Measurements from ENCODE around the gene ICE2.

The ICE2 gene

DNA sequence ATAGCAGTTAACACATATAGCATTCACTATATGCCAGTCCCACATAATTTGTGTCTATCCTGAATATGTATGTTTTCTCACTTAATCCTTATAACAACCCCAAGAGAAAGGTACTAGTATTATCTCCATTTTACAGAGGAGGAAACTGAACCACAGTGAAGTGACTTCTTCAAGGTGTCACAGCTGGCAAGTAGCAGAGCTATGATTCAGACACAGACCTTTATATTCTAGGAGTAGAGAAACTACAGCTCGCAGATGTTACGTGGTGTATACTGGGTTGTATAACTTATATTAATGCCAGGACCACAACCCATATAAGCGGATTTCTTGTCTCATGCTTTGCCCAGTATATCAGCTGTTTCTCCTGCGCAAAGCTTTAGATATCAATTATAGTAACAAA, 29.5 kb upstream of the ICE2 start:
- WGBS, result no CpG with 5 or more reads among the region's 4 CpGs
- Histone ChIP-seq H3K18ac (ENCODE audit: low read depth in 1 of 2, low read length in 2 of 2) (no peak overlapping the region), H3K14ac (ENCODE audit: low read length in 2 of 2) (no peak overlapping the region), H3K27me3 (ENCODE audit: control insufficient read depth in 1 of 2, insufficient read depth in 1 of 2, low read length in 2 of 2) (peaks cover 0 to 1% of the 10 kb centered on the region in 2 experiments), H2BK15ac (ENCODE audit: low read depth, poor library complexity, severe bottlenecking) (no peak overlapping the region), H3K4me2 (ENCODE audit: low read length, poor library complexity, severe bottlenecking) (no peak overlapping the region), H3K9me3 (ENCODE audit: control insufficient read depth, low read length) (no peaks in the 10 kb centered on the region), H4K91ac (ENCODE audit: low read length) (no peak overlapping the region), H3K4ac (ENCODE audit: low read depth in 1 of 2, low read length in 2 of 2) (no peak overlapping the region), H3K79me1 (replicated peaks; ENCODE audit: low read length, poor library complexity, severe bottlenecking) (no peaks in the 10 kb centered on the region), H2BK12ac (ENCODE audit: low read length in 2 of 2) (no peak overlapping the region), H3K23ac (ENCODE audit: low read length in 2 of 2) (no peak overlapping the region), H3K36me3 (ENCODE audit: control insufficient read depth in 1 of 2, insufficient read depth in 2 of 2, low read depth in 1 of 2, low read length in 2 of 2) (peaks cover 0 to 33% of the 10 kb centered on the region in 2 experiments), H2BK120ac (ENCODE audit: low read depth, low read length) (no peak overlapping the region), H3K4me3 (ENCODE audit: insufficient read depth in 1 of 2, low read depth in 1 of 2, low read length in 2 of 2) (no peak overlapping the region), H3K9ac (ENCODE audit: low read length) (peak overlapping the region; percentile 46), H3K27ac (ENCODE audit: low read length, poor library complexity, severe bottlenecking) (no peak overlapping the region), H2BK5ac (ENCODE audit: low read depth, low read length, poor library complexity, severe bottlenecking) (no peak overlapping the region), H2AK5ac (ENCODE audit: low read length, severe bottlenecking) (no peak overlapping the region), H2AFZ (ENCODE audit: low read depth, low read length) (no peak overlapping the region), H4K8ac (ENCODE audit: low read length) (no peak overlapping the region), H3K4me1 (ENCODE audit: control insufficient read depth, insufficient read depth, low read depth, low read length) (no peaks in the 10 kb centered on the region)
- no peak for DNase-seq

DNA sequence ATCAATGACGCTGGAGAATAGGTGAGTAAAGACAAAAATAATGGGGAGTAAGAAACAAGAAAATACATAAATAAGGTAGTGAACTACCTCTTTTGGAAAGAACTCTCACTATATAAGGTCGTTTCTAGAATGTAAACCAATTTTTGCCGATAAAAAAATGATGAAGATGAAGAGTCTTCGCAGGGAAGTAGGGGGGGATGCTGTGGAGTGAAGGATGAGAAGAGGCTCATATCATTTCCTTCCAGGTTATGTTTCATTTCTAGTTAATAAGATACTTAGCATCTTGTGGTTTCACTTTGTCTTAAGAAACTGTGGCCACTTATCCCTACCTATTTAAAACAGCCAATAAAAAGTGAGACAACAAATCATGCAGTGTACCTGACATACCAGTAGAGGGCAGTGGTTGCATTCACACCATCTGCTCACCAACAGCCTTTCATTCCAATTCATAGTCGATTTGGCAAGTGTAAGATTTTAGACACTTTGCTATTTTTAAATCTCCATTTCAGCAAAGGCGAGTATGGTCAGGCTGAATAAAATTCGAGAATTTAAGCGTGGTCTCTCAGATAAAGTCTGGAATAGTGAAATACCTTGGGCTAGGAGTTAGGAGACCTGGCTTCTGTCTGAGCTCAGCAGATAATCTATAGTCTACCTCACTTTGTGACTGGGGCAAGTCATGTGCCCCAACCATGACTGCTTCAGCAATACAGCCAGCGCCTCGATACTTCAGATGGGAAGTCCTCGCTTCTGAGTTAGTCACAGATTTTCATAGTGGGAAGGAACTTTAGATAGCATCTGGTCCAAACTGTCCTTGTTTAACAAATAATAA, 28.9 kb upstream of the ICE2 start:
- H3K79me1 ChIP-seq (replicated peaks; ENCODE audit: low read length, poor library complexity, severe bottlenecking), result no peaks in the 10 kb centered on the region
- no peak overlapping the region for H3K4me3 ChIP-seq (ENCODE audit: insufficient read depth in 1 of 2, low read depth in 1 of 2, low read length in 2 of 2)
- H2BK120ac ChIP-seq (ENCODE audit: low read depth, low read length), result no peak overlapping the region
- no peak overlapping the region for H2BK5ac ChIP-seq (ENCODE audit: low read depth, low read length, poor library complexity, severe bottlenecking)
- no peak overlapping the region for H2BK12ac ChIP-seq (ENCODE audit: low read length in 2 of 2)
- H3K4ac ChIP-seq (ENCODE audit: low read depth in 1 of 2, low read length in 2 of 2), result no peak overlapping the region
- no peak overlapping the region for H4K91ac ChIP-seq (ENCODE audit: low read length)
- no peak overlapping the region for H2AK5ac ChIP-seq (ENCODE audit: low read length, severe bottlenecking)
- H2AFZ ChIP-seq (ENCODE audit: low read depth, low read length), result no peak overlapping the region
- no peak overlapping the region for H3K18ac ChIP-seq (ENCODE audit: low read depth in 1 of 2, low read length in 2 of 2)
- no peak overlapping the region for H3K4me2 ChIP-seq (ENCODE audit: low read length, poor library complexity, severe bottlenecking)
- H3K4me1 ChIP-seq (ENCODE audit: control insufficient read depth, insufficient read depth, low read depth, low read length), result no peaks in the 10 kb centered on the region
- H3K27ac ChIP-seq (ENCODE audit: low read length, poor library complexity, severe bottlenecking), result no peak overlapping the region
- H3K23ac ChIP-seq (ENCODE audit: low read length in 2 of 2), result no peak overlapping the region
- peaks cover 0 to 31% of the 10 kb centered on the region in 2 experiments for H3K36me3 ChIP-seq (ENCODE audit: control insufficient read depth in 1 of 2, insufficient read depth in 2 of 2, low read depth in 1 of 2, low read length in 2 of 2)
- H2BK15ac ChIP-seq (ENCODE audit: low read depth, poor library complexity, severe bottlenecking), result no peak overlapping the region
- H4K8ac ChIP-seq (ENCODE audit: low read length), result no peak overlapping the region
- H3K9me3 ChIP-seq (ENCODE audit: control insufficient read depth, low read length), result no peaks in the 10 kb centered on the region
- H3K14ac ChIP-seq (ENCODE audit: low read length in 2 of 2), result no peak overlapping the region
- 67% methylated on average over 10 of the region's 11 CpGs for WGBS
- DNase-seq, result peak; percentile 75
- peak overlapping the region; percentile 46 for H3K9ac ChIP-seq (ENCODE audit: low read length)
- H3K27me3 ChIP-seq (ENCODE audit: control insufficient read depth in 1 of 2, insufficient read depth in 1 of 2, low read length in 2 of 2), result peaks cover 0 to 4% of the 10 kb centered on the region in 2 experiments

DNA sequence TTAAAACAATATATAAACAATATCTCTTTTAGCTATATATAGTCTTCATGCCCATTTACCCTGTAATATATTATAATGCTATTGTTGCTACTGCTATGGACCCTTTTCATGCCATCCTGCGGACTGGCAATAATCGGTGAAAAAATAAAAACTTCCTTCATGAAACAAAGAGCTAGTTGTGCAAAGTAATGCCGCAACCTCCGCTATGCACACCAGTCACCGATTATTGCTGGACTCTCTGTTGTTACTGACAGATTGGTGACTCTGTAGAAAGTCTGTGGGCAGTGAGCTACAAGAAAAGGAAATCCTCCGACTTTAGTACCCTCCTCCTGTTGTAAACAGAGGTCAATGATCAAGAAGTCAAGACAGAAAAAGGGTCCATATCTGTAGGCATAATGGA, 17.9 kb upstream of the ICE2 start:
- no peak overlapping the region for H4K8ac ChIP-seq (ENCODE audit: low read length)
- H3K9me3 ChIP-seq (ENCODE audit: control insufficient read depth, low read length), result no peaks in the 10 kb centered on the region
- H3K14ac ChIP-seq (ENCODE audit: low read length in 2 of 2), result no peak overlapping the region
- no peak overlapping the region for H4K91ac ChIP-seq (ENCODE audit: low read length)
- H3K36me3 ChIP-seq (ENCODE audit: control insufficient read depth in 1 of 2, insufficient read depth in 2 of 2, low read depth in 1 of 2, low read length in 2 of 2), result peaks cover 0 to 53% of the 10 kb centered on the region in 2 experiments
- H3K4me1 ChIP-seq (ENCODE audit: control insufficient read depth, insufficient read depth, low read depth, low read length), result no peaks in the 10 kb centered on the region
- H3K79me1 ChIP-seq (replicated peaks; ENCODE audit: low read length, poor library complexity, severe bottlenecking), result no peaks in the 10 kb centered on the region
- H2BK120ac ChIP-seq (ENCODE audit: low read depth, low read length), result no peak overlapping the region
- 93% methylated on average over 6 of the region's 6 CpGs for WGBS
- H3K4ac ChIP-seq (ENCODE audit: low read depth in 1 of 2, low read length in 2 of 2), result no peak overlapping the region
- H2AFZ ChIP-seq (ENCODE audit: low read depth, low read length), result no peak overlapping the region
- H3K27me3 ChIP-seq (ENCODE audit: control insufficient read depth in 1 of 2, insufficient read depth in 1 of 2, low read length in 2 of 2), result no peaks in the 10 kb centered on the region
- no peak overlapping the region for H3K9ac ChIP-seq (ENCODE audit: low read length)
- no peak overlapping the region for H3K4me3 ChIP-seq (ENCODE audit: insufficient read depth in 1 of 2, low read depth in 1 of 2, low read length in 2 of 2)
- H3K27ac ChIP-seq (ENCODE audit: low read length, poor library complexity, severe bottlenecking), result no peak overlapping the region
- H2AK5ac ChIP-seq (ENCODE audit: low read length, severe bottlenecking), result no peak overlapping the region
- no peak for DNase-seq
- H2BK5ac ChIP-seq (ENCODE audit: low read depth, low read length, poor library complexity, severe bottlenecking), result no peak overlapping the region
- H2BK15ac ChIP-seq (ENCODE audit: low read depth, poor library complexity, severe bottlenecking), result no peak overlapping the region
- no peak overlapping the region for H3K23ac ChIP-seq (ENCODE audit: low read length in 2 of 2)
- no peak overlapping the region for H3K4me2 ChIP-seq (ENCODE audit: low read length, poor library complexity, severe bottlenecking)
- no peak overlapping the region for H2BK12ac ChIP-seq (ENCODE audit: low read length in 2 of 2)
- H3K18ac ChIP-seq (ENCODE audit: low read depth in 1 of 2, low read length in 2 of 2), result no peak overlapping the region

DNA sequence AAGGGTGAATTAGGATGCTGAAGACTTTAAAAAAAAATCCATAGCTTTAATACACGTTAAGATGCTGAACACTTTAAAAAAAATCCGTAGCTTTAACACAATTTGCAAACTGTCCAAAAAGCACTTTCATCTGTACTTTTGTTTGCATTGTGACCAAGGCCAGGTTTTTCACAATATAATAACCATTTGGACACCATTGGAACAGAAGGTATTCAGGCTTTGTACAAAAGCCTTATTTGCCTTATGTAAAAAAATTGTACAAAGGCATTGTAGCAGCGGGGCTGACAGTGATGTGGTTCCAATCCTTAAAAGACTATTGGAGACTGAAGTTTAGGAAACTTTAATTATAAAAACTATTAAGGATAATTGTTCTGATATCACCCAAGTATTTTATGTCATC, 15.2 kb upstream of the ICE2 start:
- Histone ChIP-seq H3K27ac (ENCODE audit: low read length, poor library complexity, severe bottlenecking) (no peak overlapping the region), H3K79me1 (replicated peaks; ENCODE audit: low read length, poor library complexity, severe bottlenecking) (no peaks in the 10 kb centered on the region), H3K9me3 (ENCODE audit: control insufficient read depth, low read length) (no peaks in the 10 kb centered on the region), H2BK120ac (ENCODE audit: low read depth, low read length) (no peak overlapping the region), H3K4me1 (ENCODE audit: control insufficient read depth, insufficient read depth, low read depth, low read length) (no peaks in the 10 kb centered on the region), H3K14ac (ENCODE audit: low read length in 2 of 2) (no peak overlapping the region), H4K91ac (ENCODE audit: low read length) (no peak overlapping the region), H3K23ac (ENCODE audit: low read length in 2 of 2) (no peak overlapping the region), H2AFZ (ENCODE audit: low read depth, low read length) (no peak overlapping the region), H3K18ac (ENCODE audit: low read depth in 1 of 2, low read length in 2 of 2) (no peak overlapping the region), H4K8ac (ENCODE audit: low read length) (no peak overlapping the region), H2BK5ac (ENCODE audit: low read depth, low read length, poor library complexity, severe bottlenecking) (no peak overlapping the region), H3K27me3 (ENCODE audit: control insufficient read depth in 1 of 2, insufficient read depth in 1 of 2, low read length in 2 of 2) (no peaks in the 10 kb centered on the region), H2BK15ac (ENCODE audit: low read depth, poor library complexity, severe bottlenecking) (no peak overlapping the region), H3K9ac (ENCODE audit: low read length) (no peak overlapping the region), H2BK12ac (ENCODE audit: low read length in 2 of 2) (no peak overlapping the region), H3K4me2 (ENCODE audit: low read length, poor library complexity, severe bottlenecking) (no peak overlapping the region), H3K4me3 (ENCODE audit: insufficient read depth in 1 of 2, low read depth in 1 of 2, low read length in 2 of 2) (no peak overlapping the region), H3K36me3 (ENCODE audit: control insufficient read depth in 1 of 2, insufficient read depth in 2 of 2, low read depth in 1 of 2, low read length in 2 of 2) (peaks cover 0 to 28% of the 10 kb centered on the region in 2 experiments), H2AK5ac (ENCODE audit: low read length, severe bottlenecking) (no peak overlapping the region), H3K4ac (ENCODE audit: low read depth in 1 of 2, low read length in 2 of 2) (no peak overlapping the region)
- DNase-seq, result no peak
- 100% methylated on average over 2 of the region's 3 CpGs for WGBS
